GM12878 (cell line): ENCODE measurements around the gene PHLPP1. TPM values are rescaled to one million over a fixed set of nuclear protein-coding genes. Genes with fewer than 3 reads are reported as not detected.

Experiments
- ATAC-seq: fragments of 200-7000 bp; cut with Tn5 transposase; 3 replicates; pipeline ENCODE4 v1.9.1; 2020; ENCODE audit warnings: mild to moderate bottlenecking, moderate library complexity
- BruUV-seq: library from RNA; stranded (reverse); fragments of 400-500 nt; replicated peaks from 2 replicates; lab custom pipeline; 2021; lab: Mats Ljungman, UMichigan
- CTCF ChIA-PET: fragments of 300-600 bp; sonication (Branson Sonifier 250); formaldehyde crosslinking; extraction: SDS; loops from one replicate; lab custom pipeline; 2021; ENCODE audit warnings: inconsistent platforms; lab: Yijun Ruan, JAX
- POLR2A ChIA-PET: fragments of 350-600 bp; formaldehyde crosslinking; extraction: SDS; loops from one replicate; lab custom pipeline; 2021; ENCODE audit warnings: inconsistent platforms; lab: Charles Lee
- RAD21 ChIA-PET: fragments of 300-600 bp; sonication (Branson Sonifier 250); formaldehyde crosslinking; loops from one replicate; lab custom pipeline; 2023; ENCODE audit warnings: antibody characterized with exemption; ENCODE audit not compliant: unreplicated experiment; lab: Charles Lee
- SMC1A ChIA-PET: fragments of 300-600 bp; sonication (Branson Sonifier 250); formaldehyde crosslinking; loops from one replicate; lab custom pipeline; 2023; ENCODE audit not compliant: unreplicated experiment, uncharacterized antibody; lab: Charles Lee
- DNase-seq: peaks from one replicate; pipeline ENCODE4 v3.0.0-alpha.2; 2011; ENCODE audit warnings: low read depth, low spot score
- FAIRE-seq: peaks from 3 replicates; lab custom pipeline; 2011; peaks lifted over from hg19 to GRCh38; lab: Jason Lieb, UNC
- H2AFZ ChIP-seq: 2 replicates; pipeline ENCODE4 v1.6.0; 2011; ENCODE audit warnings: low read depth, low read length, control low read depth; ENCODE audit not compliant: control insufficient read depth
- H3K27ac ChIP-seq: 2 replicates; pipeline ENCODE4 v1.5.1; 2011; ENCODE audit warnings: control low read depth; ENCODE audit not compliant: control insufficient read depth, insufficient read depth
- H3K27me3 ChIP-seq, 2 experiments: replicated peaks in 1 of 2; 2 replicates each; pipeline versions ENCODE4 v1.6.0 to v1.6.1; 2011; ENCODE audit warnings: low read length in 1 of 2; ENCODE audit not compliant: control insufficient read depth in 2 of 2, insufficient read depth in 2 of 2
- H3K36me3 ChIP-seq, 2 experiments: 2 replicates each; pipeline ENCODE4 v1.5.1; 2011; ENCODE audit warnings: low read length in 1 of 2; ENCODE audit not compliant: control insufficient read depth in 2 of 2, insufficient read depth in 2 of 2
- H3K4me1 ChIP-seq: 2 replicates; pipeline ENCODE4 v1.6.1; 2011; ENCODE audit warnings: mild to moderate bottlenecking, low read length, moderate library complexity, mixed read lengths; ENCODE audit not compliant: control insufficient read depth, insufficient read depth
- H3K4me2 ChIP-seq: 2 replicates; pipeline ENCODE4 v1.6.0; 2011; ENCODE audit warnings: control low read depth; ENCODE audit not compliant: control insufficient read depth, insufficient read depth
- H3K4me3 ChIP-seq: fragments of 200-600 bp; sonication (generic); 2 replicates; pipeline ENCODE4 v1.5.1; 2016
- H3K79me2 ChIP-seq: 2 replicates; pipeline ENCODE4 v1.6.0; 2011; ENCODE audit warnings: low read length; ENCODE audit not compliant: control insufficient read depth, insufficient read depth
- H3K9ac ChIP-seq: 2 replicates; pipeline ENCODE4 v1.8.0; 2011; ENCODE audit warnings: low read length, control low read depth, mixed read lengths; ENCODE audit not compliant: control insufficient read depth, insufficient read depth
- H3K9me3 ChIP-seq: replicated peaks from 3 replicates; pipeline ENCODE4 v1.5.1; 2011; ENCODE audit warnings: mild to moderate bottlenecking, low read length; ENCODE audit not compliant: control insufficient read depth, insufficient read depth
- H4K20me1 ChIP-seq: 2 replicates; pipeline ENCODE4 v1.6.0; 2011; ENCODE audit not compliant: control insufficient read depth, insufficient read depth
- CEBPZ ChIP-seq: fragments of 150-350 bp; IDR thresholded peaks from 2 replicates; pipeline ENCODE4 v1.6.1; 2016; ENCODE audit warnings: low read depth, low read length
- CREM ChIP-seq: IDR thresholded peaks from 2 replicates; pipeline ENCODE4 v1.6.1; 2014; ENCODE audit warnings: antibody characterized with exemption, low read depth
- SMAD1 ChIP-seq: fragments of 450-650 bp; IDR thresholded peaks from 2 replicates; pipeline ENCODE4 v1.6.1; 2018; ENCODE audit warnings: mild to moderate bottlenecking, low read depth; ENCODE audit not compliant: partially characterized antibody
- YBX1 ChIP-seq: fragments of 450-650 bp; IDR thresholded peaks from 2 replicates; pipeline ENCODE4 v1.6.1; 2016; ENCODE audit warnings: antibody characterized with exemption
- ZBED1 ChIP-seq: IDR thresholded peaks from 2 replicates; pipeline ENCODE4 v1.6.1; 2016; ENCODE audit warnings: borderline replicate concordance
- ZNF384 ChIP-seq: IDR thresholded peaks from 2 replicates; pipeline ENCODE4 v1.6.1; 2012; ENCODE audit warnings: low read depth, mild to moderate bottlenecking, low read length, improper control_type of control experiment, borderline replicate concordance
- in situ Hi-C: fragments of 300-500 bp; cut with MboI; formaldehyde crosslinking; loops from 9 replicates; pipeline ENCODE4 v1.14.3; 2018; ENCODE audit warnings: mixed read lengths
- intact Hi-C: fragments of 100-400 bp; cut with micrococcal nuclease; formaldehyde crosslinking; loops from one replicate; pipeline ENCODE4 v1.14.2; 2022; ENCODE audit not compliant: unreplicated experiment
- polyA plus RNA-seq, 11 experiments: library from polyadenylated mRNA; depleted of rRNA in 4 of 11; unstranded in 6 of 11; stranded (reverse) in 5 of 11; fragments of >200 nt; fragmentation: Nextera tagmentation in 4 of 11; fragmentation: Illumina TruSeq in 1 of 11; extraction: Ambion mirVana in 4 of 11; extraction: Trizol in 1 of 11; gene quantifications; 1 replicate in 1 of 11; 2 replicates in 10 of 11; pipeline versions ENCODE4 v1.2.1 to v1.2.3, GENCODE V29; 2011 to 2016; ENCODE audit warnings: inconsistent platforms in 2 of 11, missing spikeins in 2 of 11, low read depth in 1 of 11
- total RNA-seq, 4 experiments: library from RNA; depleted of rRNA in 3 of 4; stranded (reverse); fragments of >200 nt in 3 of 4; fragmentation: Illumina TruSeq in 1 of 4; extraction: Trizol in 1 of 4; gene quantifications; 2 replicates each; pipeline versions ENCODE4 v1.2.1 to v1.2.3, GENCODE V29; 2013 to 2021

PHLPP1 gene
- total and polyA plus RNA-seq, 10 of the 15 experiments (the other 5 are each of a cell fraction or from before 2014, with no cell fraction given) = 0.42 to 7.0 (median 1.9) TPM

GRCh38 chr18:62754026-62754425 lies 38.7 kb downstream of the PHLPP1 start:
- ATAC-seq (no peak), DNase-seq (no peak), FAIRE-seq (no peak)
- Histone ChIP-seq H3K27me3 (no peaks in the 10 kb centered on the region), H3K4me2 (no peak overlapping the region), H3K9me3 (no peaks in the 10 kb centered on the region), H3K4me1 (no peaks in the 10 kb centered on the region; the same call in 1 of the 2 replicates), H3K4me3 (no peak overlapping the region), H3K9ac (no peak overlapping the region), H3K36me3 (no peaks in the 10 kb centered on the region), H3K79me2 (no peaks in the 10 kb centered on the region; the same call in 1 of the 2 replicates), H3K27ac (no peak overlapping the region), H4K20me1 (no peaks in the 10 kb centered on the region), H2AFZ (no peak overlapping the region)
- ChIA-PET CTCF (no interaction called here), RAD21 (no interaction called here), POLR2A (no interaction called here), SMC1A (interaction anchor here (0.6 to 1.4 kb wide), 4 partner anchors 13 to 85 kb away, joined by 3 read pairs; no protein-coding TSS in a partner anchor)
- TF ChIP-seq YBX1 (no peak), SMAD1 (no peak), ZNF384 (no peak), CEBPZ (no peak), CREM (no peak), ZBED1 (no peak)
- in situ Hi-C loops = no loop called here
- intact Hi-C loops = no loop called here
- no TSS peak for BruUV-seq
